Mesothelial cell of epicardium (in vitro differentiated cells): ENCODE results near the gene CDKL1. TPM values are rescaled to one million over a fixed set of nuclear protein-coding genes. Genes with fewer than 3 reads are reported as not detected.
"Not testable (repeated sequence)": the region's sequence is repeated elsewhere in the genome, so short reads cannot be mapped to it uniquely, and the experiment has no call there.

Experiments
- DNase-seq, 2 experiments: peaks; one replicate each; pipeline ENCODE4 v3.0.0; 2021; ENCODE audit warnings: low spot score in 2 of 2; ENCODE audit not compliant: unreplicated experiment in 2 of 2
- H3K27ac Mint-ChIP-seq: 2 replicates; pipeline ENCODE4 v1.8.0; 2021; ENCODE audit warnings: mixed read lengths
- H3K27me3 Mint-ChIP-seq: 2 replicates; pipeline ENCODE4 v1.8.0; 2021; ENCODE audit warnings: low read depth, mixed read lengths
- H3K36me3 Mint-ChIP-seq: 2 replicates; pipeline ENCODE4 v1.8.0; 2021; ENCODE audit warnings: mixed read lengths
- H3K4me1 Mint-ChIP-seq: 2 replicates; pipeline ENCODE4 v1.8.0; 2021; ENCODE audit warnings: mixed read lengths
- H3K4me3 Mint-ChIP-seq: 2 replicates; pipeline ENCODE4 v1.8.0; 2021; ENCODE audit warnings: mild to moderate bottlenecking, moderate library complexity, mixed read lengths
- H3K9me3 Mint-ChIP-seq: 2 replicates; pipeline ENCODE4 v1.8.0; 2021; ENCODE audit warnings: mixed read lengths
- total RNA-seq: library from RNA; stranded (reverse); gene quantifications from 3 replicates; pipeline ENCODE4 v1.2.1, GENCODE V29; 2021
- TF ChIP-seq, protein P1 (sequence below): fragments of 200-600 bp; sonication (generic); IDR thresholded peaks from one replicate; pipeline ENCODE4 v1.5.0; 2021; ENCODE audit warnings: antibody characterized with exemption; ENCODE audit not compliant: unreplicated experiment

CDKL1 gene
- total RNA-seq, 1 donor from 2014 or later = 1.8 TPM

- TF ChIP-seq, protein P1, sequence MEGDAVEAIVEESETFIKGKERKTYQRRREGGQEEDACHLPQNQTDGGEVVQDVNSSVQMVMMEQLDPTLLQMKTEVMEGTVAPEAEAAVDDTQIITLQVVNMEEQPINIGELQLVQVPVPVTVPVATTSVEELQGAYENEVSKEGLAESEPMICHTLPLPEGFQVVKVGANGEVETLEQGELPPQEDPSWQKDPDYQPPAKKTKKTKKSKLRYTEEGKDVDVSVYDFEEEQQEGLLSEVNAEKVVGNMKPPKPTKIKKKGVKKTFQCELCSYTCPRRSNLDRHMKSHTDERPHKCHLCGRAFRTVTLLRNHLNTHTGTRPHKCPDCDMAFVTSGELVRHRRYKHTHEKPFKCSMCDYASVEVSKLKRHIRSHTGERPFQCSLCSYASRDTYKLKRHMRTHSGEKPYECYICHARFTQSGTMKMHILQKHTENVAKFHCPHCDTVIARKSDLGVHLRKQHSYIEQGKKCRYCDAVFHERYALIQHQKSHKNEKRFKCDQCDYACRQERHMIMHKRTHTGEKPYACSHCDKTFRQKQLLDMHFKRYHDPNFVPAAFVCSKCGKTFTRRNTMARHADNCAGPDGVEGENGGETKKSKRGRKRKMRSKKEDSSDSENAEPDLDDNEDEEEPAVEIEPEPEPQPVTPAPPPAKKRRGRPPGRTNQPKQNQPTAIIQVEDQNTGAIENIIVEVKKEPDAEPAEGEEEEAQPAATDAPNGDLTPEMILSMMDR = no peak
- H3K27me3 Mint-ChIP-seq = peaks cover 9% of the 10 kb centered on the region
- no peak overlapping the region for H3K4me3 Mint-ChIP-seq
- no peaks in the 10 kb centered on the region for H3K4me1 Mint-ChIP-seq
- DNase-seq = no peak
- no peaks in the 10 kb centered on the region for H3K36me3 Mint-ChIP-seq
- no peaks in the 10 kb centered on the region for H3K9me3 Mint-ChIP-seq
- H3K27ac Mint-ChIP-seq = no peak overlapping the region
Observed at GRCh38 chr14:50377550-50378085, 19.1 kb downstream of the CDKL1 start.

DNA sequence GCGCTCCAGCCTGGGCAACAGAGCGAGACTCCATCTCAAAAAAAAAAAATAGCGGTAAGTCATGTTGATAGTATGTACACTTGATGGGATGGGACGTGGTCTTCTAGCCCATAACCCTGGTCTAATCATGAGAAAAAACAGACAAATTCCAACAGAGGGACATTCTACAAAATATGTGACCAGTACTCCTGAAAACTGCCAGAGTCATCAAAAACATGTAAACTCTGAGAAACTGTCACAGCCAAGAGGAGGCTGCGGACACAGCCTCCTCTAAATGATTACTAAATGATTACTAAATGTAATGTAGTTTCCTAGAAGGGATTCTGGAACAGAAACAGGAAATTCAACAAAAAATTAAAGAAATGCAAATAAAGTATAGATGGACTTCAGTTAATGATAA, 20.9 kb downstream of the CDKL1 start:
- DNase-seq = no peak
- no peak overlapping the region for H3K27ac Mint-ChIP-seq
- H3K4me1 Mint-ChIP-seq = no peaks in the 10 kb centered on the region
- no peaks in the 10 kb centered on the region for H3K36me3 Mint-ChIP-seq
- H3K27me3 Mint-ChIP-seq = peaks cover 11% of the 10 kb centered on the region
- H3K9me3 Mint-ChIP-seq = peaks cover 2% of the 10 kb centered on the region
- TF ChIP-seq, protein P1 = no peak
- H3K4me3 Mint-ChIP-seq = no peak overlapping the region

GRCh38 chr14:50373959-50374358, 22.7 kb downstream of the CDKL1 start:
- H3K27me3 Mint-ChIP-seq = peaks cover 13% of the 10 kb centered on the region
- peaks cover 8% of the 10 kb centered on the region for H3K9me3 Mint-ChIP-seq
- DNase-seq = no peak
- no peak overlapping the region for H3K4me3 Mint-ChIP-seq
- H3K4me1 Mint-ChIP-seq = no peaks in the 10 kb centered on the region
- no peak overlapping the region for H3K27ac Mint-ChIP-seq
- H3K36me3 Mint-ChIP-seq = no peaks in the 10 kb centered on the region
- TF ChIP-seq, protein P1 = no peak

DNA sequence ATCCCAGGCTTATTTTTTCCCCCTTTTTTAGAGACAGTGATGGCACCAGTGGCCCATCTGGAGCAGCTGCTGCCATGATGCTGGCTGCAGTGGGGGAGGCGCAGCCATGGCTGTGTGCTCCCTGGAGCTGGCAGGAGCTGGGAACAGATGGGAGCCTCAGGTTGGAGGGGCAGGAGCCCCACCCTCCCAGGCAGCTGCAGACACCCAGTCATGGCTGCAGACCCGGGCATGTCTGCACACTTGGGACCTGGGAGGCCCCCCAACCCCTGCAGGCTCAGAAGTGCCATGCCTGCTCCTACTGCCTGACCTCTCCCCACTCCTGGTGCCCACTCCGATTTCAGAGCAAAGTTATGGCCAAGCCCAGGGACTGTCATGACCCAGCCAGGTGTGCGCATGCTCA, 25.1 kb downstream of the CDKL1 start:
- TF ChIP-seq, protein P1 = no peak
- H3K27me3 Mint-ChIP-seq = peaks cover 13% of the 10 kb centered on the region
- H3K4me3 Mint-ChIP-seq = no peak overlapping the region
- no peak for DNase-seq
- peaks cover 8% of the 10 kb centered on the region for H3K9me3 Mint-ChIP-seq
- no peaks in the 10 kb centered on the region for H3K4me1 Mint-ChIP-seq
- H3K36me3 Mint-ChIP-seq = no peaks in the 10 kb centered on the region
- no peak overlapping the region for H3K27ac Mint-ChIP-seq

DNA sequence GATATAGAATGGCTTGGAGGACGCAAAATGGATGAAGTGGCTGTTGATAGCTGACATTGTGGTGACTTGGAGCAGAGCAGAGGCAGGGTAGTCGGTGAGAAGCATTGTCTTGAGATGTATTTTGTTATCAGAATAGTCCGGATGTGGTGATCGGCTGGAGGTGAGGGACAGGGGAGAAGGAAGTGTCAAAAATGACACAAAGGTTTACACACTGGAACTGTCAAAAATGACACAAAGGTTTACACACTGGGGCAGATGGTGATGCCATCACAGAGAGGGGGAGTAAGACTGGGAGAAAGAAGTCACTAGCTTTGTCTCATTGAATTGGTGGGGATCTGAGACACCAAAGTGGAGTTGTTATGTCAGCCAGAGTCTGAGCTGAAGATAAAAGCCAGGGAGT, 30.1 kb downstream of the CDKL1 start:
- Mint-ChIP-seq H3K4me1 (no peaks in the 10 kb centered on the region), H3K27me3 (peaks cover 2% of the 10 kb centered on the region), H3K27ac (no peak overlapping the region), H3K9me3 (peaks cover 8% of the 10 kb centered on the region), H3K4me3 (no peak overlapping the region), H3K36me3 (no peaks in the 10 kb centered on the region)
- DNase-seq = no peak
- TF ChIP-seq, protein P1 = no peak

- no peak overlapping the region for H3K4me3 Mint-ChIP-seq
- H3K9me3 Mint-ChIP-seq = peaks cover 8% of the 10 kb centered on the region
- H3K27ac Mint-ChIP-seq = no peak overlapping the region
- no peaks in the 10 kb centered on the region for H3K36me3 Mint-ChIP-seq
- peaks cover 2% of the 10 kb centered on the region for H3K27me3 Mint-ChIP-seq
- no peak for DNase-seq
- TF ChIP-seq, protein P1 = no peak
- H3K4me1 Mint-ChIP-seq = no peaks in the 10 kb centered on the region
Observed at GRCh38 chr14:50366115-50366514, 30.6 kb downstream of the CDKL1 start.

- DNase-seq, H3K36me3 Mint-ChIP-seq, H3K9me3 Mint-ChIP-seq, H3K27me3 Mint-ChIP-seq, H3K4me3 Mint-ChIP-seq, H3K27ac Mint-ChIP-seq, H3K4me1 Mint-ChIP-seq: not testable (repeated sequence)
Observed at GRCh38 chr14:50365572-50365971, 31.1 kb downstream of the CDKL1 start.
